Aorta (tissue), 5 donors: ENCODE results near the gene WFDC6. TPM values are rescaled to one million over a fixed set of nuclear protein-coding genes. Genes with fewer than 3 reads are reported as not detected.

Experiments
- ATAC-seq: fragments of 200-7000 bp; cut with Tn5 transposase; one replicate; pipeline ENCODE4 v1.9.1; 2022; ENCODE audit warnings: moderate library complexity; ENCODE audit not compliant: low FRiP score
- DNase-seq, 2 donors: peaks; one replicate each; pipeline ENCODE4 v3.0.0-alpha.2; 2020
- H3K27ac ChIP-seq, 2 donors: one replicate each; pipeline ENCODE4 v1.5.1; 2013; ENCODE audit warnings: low read length in 2 of 2, mild to moderate bottlenecking in 2 of 2, moderate library complexity in 2 of 2, control low read depth in 1 of 2, inconsistent platforms in 1 of 2, low read depth in 1 of 2
- H3K27me3 ChIP-seq, 2 donors: one replicate each; pipeline ENCODE4 v1.6.1; 2013; ENCODE audit warnings: control low read depth in 1 of 2, low read length in 1 of 2, mild to moderate bottlenecking in 1 of 2, moderate library complexity in 1 of 2; ENCODE audit not compliant: insufficient read depth in 2 of 2, control insufficient read depth in 1 of 2
- H3K36me3 ChIP-seq, 2 donors: one replicate each; pipeline ENCODE4 v1.6.1; 2013; ENCODE audit warnings: control low read depth in 1 of 2, low read length in 1 of 2, mild to moderate bottlenecking in 1 of 2; ENCODE audit not compliant: insufficient read depth in 2 of 2, control insufficient read depth in 1 of 2
- H3K4me1 ChIP-seq, 2 donors: one replicate each; pipeline ENCODE4 v1.6.1; 2013; ENCODE audit warnings: low read length in 2 of 2, control low read depth in 1 of 2, mild to moderate bottlenecking in 1 of 2, moderate library complexity in 1 of 2; ENCODE audit not compliant: insufficient read depth in 2 of 2, control insufficient read depth in 1 of 2
- H3K4me3 ChIP-seq, 2 donors: one replicate each; pipeline ENCODE4 v1.5.1; 2013; ENCODE audit warnings: low read length in 2 of 2, control low read depth in 1 of 2, mild to moderate bottlenecking in 1 of 2
- H3K9me3 ChIP-seq: one replicate; pipeline ENCODE4 v1.6.1; 2013; ENCODE audit warnings: mild to moderate bottlenecking, low read length; ENCODE audit not compliant: control insufficient read depth
- WGBS, 2 donors: extraction: QIAGEN DNeasy Blood & Tissue Kit; methylation state at CpG; one replicate each; pipeline ENCODE4 v1.1.7; 2013; 5-methylcytosine and 5-hydroxymethylcytosine counted together
- intact Hi-C, 2 donors: fragments of 100-400 bp; cut with DNase I; formaldehyde crosslinking; loops; one replicate each; pipeline versions ENCODE4 v1.14.2 to v1.15.0; 2022
- polyA plus RNA-seq, 2 donors: library from polyadenylated mRNA; stranded (reverse); fragments of 200-250 nt; gene quantifications; one replicate each; pipeline ENCODE4 v1.2.3, GENCODE V29; 2013
- total RNA-seq, 2 donors: library from RNA; stranded (reverse); fragmentation: NEBNext Ultra II Directional; extraction: Animal tissue kit (Norgen Biotek cat#: 25700); gene quantifications; one replicate each; pipeline ENCODE4 v1.2.1, GENCODE V29; 2021
- donor health status: healthy with polysubstance abuse.
- donor health status: Bipolar disorder and iron deficiency.
- donor health status: DM: no; HTN: no; CAD: no.
- donor health status: DM: no; HTN: no; CAD: no.
- donor health status: DM: yes; HTN: yes; CAD: no.

The WFDC6 gene
- total and polyA plus RNA-seq, 4 donors, result not detected

DNA sequence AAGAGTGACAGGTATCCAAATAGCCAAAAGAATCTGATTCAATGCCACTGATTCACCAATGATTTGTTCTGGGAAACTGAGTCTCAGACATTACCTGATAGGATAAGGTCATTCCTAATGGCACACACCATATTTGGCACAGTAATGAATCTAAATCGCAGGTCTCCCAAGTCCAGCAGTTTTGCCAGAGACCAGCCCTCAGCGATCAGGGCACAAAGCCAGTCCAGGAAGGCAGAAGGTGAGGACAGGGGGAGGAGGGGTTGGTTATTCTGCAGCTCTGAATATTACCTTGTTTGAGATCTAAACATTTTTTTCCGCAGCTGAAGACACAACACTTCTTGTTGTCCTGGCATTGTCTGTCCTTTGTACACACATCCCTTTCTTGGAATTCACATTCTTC is 6.1 kb upstream of the WFDC6 start:
- H3K27ac ChIP-seq, result no peak overlapping the region
- ATAC-seq (no peak), DNase-seq (no peak)
- intact Hi-C loops, result no loop called here
- H3K4me3 ChIP-seq, result no peak overlapping the region
- H3K36me3 ChIP-seq, result no peaks in the 10 kb centered on the region
- no peaks in the 10 kb centered on the region for H3K4me1 ChIP-seq
- H3K9me3 ChIP-seq, result no peaks in the 10 kb centered on the region
- 71 to 73% methylated on average over 3 of the region's 3 CpGs for WGBS, 2 donors
- H3K27me3 ChIP-seq, result no peaks in the 10 kb centered on the region

GRCh38 chr20:45538209-45538799 is 978 bp downstream of the WFDC6 start:
- H3K9me3 ChIP-seq, result peaks cover 2% of the 10 kb centered on the region
- H3K36me3 ChIP-seq, result no peaks in the 10 kb centered on the region
- H3K4me3 ChIP-seq, result no peak overlapping the region
- H3K27ac ChIP-seq, result no peak overlapping the region
- intact Hi-C loops, result no loop called here
- ATAC-seq, result no peak
- no peaks in the 10 kb centered on the region for H3K4me1 ChIP-seq
- H3K27me3 ChIP-seq, result no peaks in the 10 kb centered on the region
- DNase-seq, result no peak
- WGBS, 2 donors, result 62 to 66% methylated on average over 7 of the region's 7 CpGs

GRCh38 chr20:45527294-45527693 is 12.0 kb downstream of the WFDC6 start:
- H3K36me3 ChIP-seq, result no peaks in the 10 kb centered on the region
- intact Hi-C loops, result no loop called here
- DNase-seq (no peak), ATAC-seq (no peak)
- no peaks in the 10 kb centered on the region for H3K4me1 ChIP-seq
- WGBS, 2 donors, result 73% methylated on average over 4 of the region's 4 CpGs
- no peak overlapping the region for H3K4me3 ChIP-seq
- no peak overlapping the region for H3K27ac ChIP-seq
- peaks cover 0 to 2% of the 10 kb centered on the region in 2 donors for H3K27me3 ChIP-seq
- H3K9me3 ChIP-seq, result no peaks in the 10 kb centered on the region

- Histone ChIP-seq H3K27me3 (peaks cover 0 to 2% of the 10 kb centered on the region in 2 donors), H3K4me3 (no peak overlapping the region), H3K27ac (no peak overlapping the region), H3K9me3 (no peaks in the 10 kb centered on the region), H3K36me3 (no peaks in the 10 kb centered on the region), H3K4me1 (no peaks in the 10 kb centered on the region)
- WGBS, 2 donors, result 74 to 78% methylated on average over 1 of the region's 1 CpG
- ATAC-seq (no peak), DNase-seq (no peak)
- intact Hi-C loops, result no loop called here
Observed at GRCh38 chr20:45523821-45524220, 15.5 kb downstream of the WFDC6 start.

DNA sequence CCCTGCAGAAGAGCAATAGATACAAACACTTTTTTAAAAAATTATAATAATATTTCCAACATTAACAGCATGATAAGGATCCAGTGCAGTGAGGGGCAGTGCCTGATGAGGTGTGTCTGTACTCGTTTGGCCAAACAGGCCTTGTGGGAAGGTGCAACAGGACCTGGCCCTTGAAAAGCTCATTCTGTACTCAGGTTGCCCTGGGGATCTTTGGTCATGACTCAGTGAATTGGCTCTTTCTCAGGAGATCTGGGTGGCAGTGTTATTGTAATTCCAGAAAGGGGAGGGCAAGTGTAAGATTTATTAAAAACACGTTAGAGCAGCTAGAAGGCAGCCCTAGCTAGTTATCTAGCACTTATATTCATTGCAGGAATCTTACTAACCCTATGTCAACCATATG is 21.0 kb downstream of the WFDC6 start:
- peaks cover 0 to 2% of the 10 kb centered on the region in 2 donors for H3K27me3 ChIP-seq
- H3K27ac ChIP-seq, result no peak overlapping the region
- H3K9me3 ChIP-seq, result peaks cover 2% of the 10 kb centered on the region
- no peak for ATAC-seq
- no peak for DNase-seq
- 16 to 26% methylated on average over 2 of the region's 2 CpGs for WGBS, 2 donors
- H3K4me1 ChIP-seq, result no peaks in the 10 kb centered on the region
- intact Hi-C loops, result no loop called here
- H3K4me3 ChIP-seq, result no peak overlapping the region
- no peaks in the 10 kb centered on the region for H3K36me3 ChIP-seq

DNA sequence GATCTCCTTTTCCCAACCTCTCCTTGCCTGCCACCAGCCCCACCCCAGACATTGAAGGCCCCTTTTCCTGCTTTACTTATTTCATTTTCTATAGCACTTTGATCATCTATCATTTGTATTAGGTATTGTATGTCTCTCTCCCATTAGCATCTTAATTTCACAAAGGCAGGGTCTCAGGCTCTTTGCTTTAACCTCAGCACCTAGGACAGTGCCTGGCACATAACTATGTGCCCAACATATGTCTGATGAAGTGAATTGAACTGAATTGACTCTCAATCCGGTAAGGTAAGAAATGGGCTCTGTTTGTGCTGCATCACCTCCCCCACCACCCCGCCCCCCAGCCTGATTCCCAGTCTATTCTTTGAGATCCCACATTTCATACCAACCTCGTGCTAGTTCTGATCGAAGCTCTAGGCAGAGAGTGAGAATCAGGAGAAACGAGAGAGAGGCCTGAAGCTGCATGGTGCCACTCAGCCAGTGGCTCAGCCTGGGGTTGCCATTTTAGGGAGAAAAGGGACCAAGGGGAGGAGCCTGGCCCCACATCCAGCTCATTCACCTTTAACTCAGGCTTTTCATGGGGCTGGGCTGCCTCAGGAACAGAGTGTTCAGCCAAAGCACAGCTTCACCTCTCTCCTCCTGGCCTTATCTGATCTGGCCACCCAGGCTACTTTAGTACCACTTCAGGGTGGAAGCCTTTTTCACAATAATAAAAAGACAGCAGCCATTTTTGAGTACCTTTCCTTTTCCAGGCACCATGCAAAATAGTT is 24.0 kb downstream of the WFDC6 start, which contains the start of gene SPINT3:
SPINT3 (minus strand) TSS at position 476 of the 767 bp plus-strand sequence; CDS start at position 462, 14 bp downstream.
- DNase-seq, result no peak
- H3K4me1 ChIP-seq, result no peaks in the 10 kb centered on the region
- intact Hi-C loops, result no loop called here
- H3K4me3 ChIP-seq, result no peak within 1 kb of the TSS
- H3K27ac ChIP-seq, result no peak within 1 kb of the TSS
- 61 to 66% methylated on average over 5 of the region's 5 CpGs for WGBS, 2 donors
- H3K9me3 ChIP-seq, result peaks cover 2% of the 10 kb centered on the region
- no peaks in the 10 kb centered on the region for H3K36me3 ChIP-seq
- H3K27me3 ChIP-seq, result peaks cover 0 to 2% of the 10 kb centered on the region in 2 donors
- no peak for ATAC-seq

GRCh38 chr20:45510242-45510862 is 28.9 kb downstream of the WFDC6 start:
- H3K27ac ChIP-seq, result no peak overlapping the region
- H3K4me1 ChIP-seq, result no peaks in the 10 kb centered on the region
- no peak for ATAC-seq
- H3K9me3 ChIP-seq, result peaks cover 2% of the 10 kb centered on the region
- WGBS, 2 donors, result 64 to 72% methylated on average over 5 of the region's 5 CpGs
- H3K36me3 ChIP-seq, result no peaks in the 10 kb centered on the region
- H3K4me3 ChIP-seq, result no peak overlapping the region
- intact Hi-C loops, result no loop called here
- no peaks in the 10 kb centered on the region for H3K27me3 ChIP-seq
- no peak for DNase-seq

DNA sequence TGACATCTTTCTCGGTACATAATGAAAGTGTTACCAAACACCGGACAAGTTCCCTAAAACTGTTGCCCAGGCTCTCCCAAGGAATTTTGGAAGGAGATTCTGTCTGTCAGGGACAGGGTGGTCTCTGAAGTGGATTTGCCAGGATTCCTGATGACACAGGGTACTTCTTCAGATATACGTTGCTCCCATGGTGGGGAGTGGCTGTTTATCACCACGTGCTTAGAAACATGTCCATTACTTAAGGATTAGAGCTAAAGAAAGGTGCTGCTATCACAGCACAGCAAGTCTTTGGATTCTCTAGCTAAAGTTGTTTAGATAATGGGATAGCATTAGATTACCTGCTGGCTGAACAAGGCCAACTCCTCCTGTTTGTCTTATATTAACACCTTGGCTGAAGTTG is 30.2 kb downstream of the WFDC6 start:
- 69 to 73% methylated on average over 4 of the region's 4 CpGs for WGBS, 2 donors
- DNase-seq, result no peak
- intact Hi-C loops, result no loop called here
- Histone ChIP-seq H3K27ac (no peak overlapping the region), H3K27me3 (no peaks in the 10 kb centered on the region), H3K4me3 (no peak overlapping the region), H3K9me3 (peaks cover 2% of the 10 kb centered on the region), H3K4me1 (no peaks in the 10 kb centered on the region), H3K36me3 (no peaks in the 10 kb centered on the region)
- no peak for ATAC-seq
